GM21381 (cell line): Measurements from ENCODE around the gene FCHSD1.

Experiments used
- ATAC-seq: cut with Tn5 transposase; IDR thresholded peaks from one replicate; pipeline ENCODE4 v1.9.1; 2021; ENCODE audit warnings: mild to moderate bottlenecking, moderate library complexity; ENCODE audit not compliant: unreplicated experiment

FCHSD1 gene

DNA sequence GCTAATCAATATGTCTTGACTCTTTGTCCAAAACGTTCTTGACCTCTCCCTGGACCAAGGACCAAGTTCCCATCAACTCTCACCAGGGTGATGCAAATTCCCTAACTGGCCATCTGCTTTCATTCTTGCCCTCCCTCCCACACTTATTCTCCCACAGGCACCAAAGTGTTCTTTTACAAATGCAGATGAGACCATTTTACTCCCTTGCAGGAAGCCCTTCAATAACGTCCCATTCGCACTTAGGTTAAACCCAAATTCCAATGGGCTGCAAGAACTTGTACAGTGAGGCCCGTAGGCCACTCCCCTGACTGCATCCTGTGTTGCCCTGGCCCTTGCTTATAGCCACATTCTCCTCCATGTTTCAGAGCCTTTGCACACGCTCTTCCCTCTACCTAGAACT, 23.5 kb upstream of the FCHSD1 start:
- no peak for ATAC-seq

DNA sequence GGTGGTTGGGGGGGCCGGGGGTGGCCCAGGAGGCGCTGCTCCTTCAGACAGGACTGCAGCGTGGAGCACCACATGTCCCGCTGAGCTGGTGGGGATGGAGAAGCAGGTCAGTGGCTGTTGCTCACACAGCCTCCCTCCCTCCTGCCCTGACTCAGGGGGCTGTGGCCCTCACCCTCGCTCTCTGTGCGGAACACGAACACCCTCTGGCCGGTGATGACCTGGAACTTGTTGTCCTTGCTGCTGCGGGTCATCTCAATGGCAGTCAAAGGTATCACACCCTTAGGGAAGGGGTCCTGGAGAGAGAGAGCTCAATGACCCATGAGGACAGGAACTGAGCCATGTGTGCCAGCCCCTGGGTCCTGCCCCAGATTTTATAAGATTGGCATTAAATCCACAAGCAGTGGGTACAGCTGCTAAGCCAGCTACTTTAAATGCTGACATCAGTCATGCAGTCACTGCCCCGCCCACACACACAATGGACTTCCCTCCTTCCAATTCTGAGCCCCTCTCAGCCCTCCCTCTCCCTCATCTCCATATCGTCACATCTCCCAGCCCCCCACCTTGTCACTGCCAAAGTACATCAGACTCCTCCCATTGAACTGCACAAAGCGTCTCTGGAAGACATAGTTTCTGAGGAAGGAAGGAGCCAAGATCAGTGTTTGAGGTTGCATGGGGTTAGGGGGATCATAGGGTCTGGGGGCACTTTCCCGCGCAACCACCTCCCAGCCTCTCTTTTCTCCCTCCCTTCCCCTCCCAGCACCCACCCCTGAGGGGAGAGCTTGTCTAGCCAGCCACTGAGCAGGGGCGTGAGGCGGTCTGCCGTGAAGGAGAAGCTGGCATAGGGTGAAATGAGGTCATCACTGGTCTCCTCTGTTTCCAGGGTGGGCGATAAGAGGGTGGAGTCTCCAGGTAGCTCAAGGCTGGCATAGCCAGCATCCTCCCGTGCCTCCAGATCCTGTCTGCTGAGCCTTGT, 21.9 kb upstream of the FCHSD1 start:
- ATAC-seq, result no peak

DNA sequence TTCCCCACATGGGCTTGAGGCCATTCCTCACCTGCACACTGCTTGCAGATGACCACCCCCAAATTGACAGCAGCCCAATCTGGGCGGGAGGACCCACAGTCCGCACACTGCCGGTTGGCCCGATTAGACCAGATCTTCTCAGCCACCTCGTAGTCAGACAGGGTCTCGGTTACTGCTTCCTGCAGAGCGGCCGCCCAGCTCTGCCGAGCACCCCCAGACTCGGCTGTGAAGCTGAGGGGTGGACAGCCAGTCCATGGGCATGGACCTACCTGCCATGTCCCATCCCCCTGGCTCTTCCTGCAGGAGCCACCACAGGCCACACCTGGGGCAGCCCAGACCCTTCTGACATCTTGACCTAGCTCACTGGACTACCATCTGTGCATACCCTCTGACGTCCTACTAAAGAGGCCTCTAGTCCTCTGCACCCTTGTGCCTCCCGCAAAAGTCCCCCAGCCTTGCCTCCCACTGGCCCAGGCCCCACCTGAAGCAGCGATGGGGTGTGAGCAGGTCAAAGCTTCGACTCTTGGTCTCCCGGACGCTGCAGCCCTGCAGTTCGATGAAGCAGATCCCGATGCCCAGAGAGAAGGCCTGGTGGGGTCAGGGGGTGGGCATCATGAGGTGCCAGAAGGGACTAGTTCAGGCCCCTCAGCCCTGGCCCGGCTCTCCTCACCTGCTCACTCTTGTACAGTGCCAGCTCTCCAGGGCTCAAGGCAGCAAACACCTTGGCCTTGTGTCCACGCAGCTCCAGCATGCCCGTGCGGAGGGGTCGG, 21.0 kb upstream of the FCHSD1 start:
- ATAC-seq, result no peak

DNA sequence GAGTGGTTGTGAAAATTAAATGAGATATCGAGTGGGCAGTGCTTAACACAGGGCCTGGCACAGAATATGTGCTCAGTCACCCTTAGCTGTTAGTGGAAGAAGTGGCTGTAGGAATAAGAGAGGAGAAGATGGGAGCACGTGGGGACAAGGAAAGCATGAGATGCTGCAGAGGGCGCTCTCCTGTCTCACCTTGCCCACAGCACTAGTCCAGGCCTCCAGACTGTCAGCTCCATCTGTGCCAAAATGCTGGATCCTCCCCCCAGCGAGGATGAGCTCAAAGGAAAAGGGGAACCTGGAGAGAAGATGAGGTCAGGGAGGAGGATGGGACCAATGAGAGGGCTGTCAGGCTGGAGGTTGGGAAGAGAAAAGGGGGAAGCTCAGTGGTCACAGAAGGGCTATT, 18.3 kb upstream of the FCHSD1 start:
- no peak for ATAC-seq

DNA sequence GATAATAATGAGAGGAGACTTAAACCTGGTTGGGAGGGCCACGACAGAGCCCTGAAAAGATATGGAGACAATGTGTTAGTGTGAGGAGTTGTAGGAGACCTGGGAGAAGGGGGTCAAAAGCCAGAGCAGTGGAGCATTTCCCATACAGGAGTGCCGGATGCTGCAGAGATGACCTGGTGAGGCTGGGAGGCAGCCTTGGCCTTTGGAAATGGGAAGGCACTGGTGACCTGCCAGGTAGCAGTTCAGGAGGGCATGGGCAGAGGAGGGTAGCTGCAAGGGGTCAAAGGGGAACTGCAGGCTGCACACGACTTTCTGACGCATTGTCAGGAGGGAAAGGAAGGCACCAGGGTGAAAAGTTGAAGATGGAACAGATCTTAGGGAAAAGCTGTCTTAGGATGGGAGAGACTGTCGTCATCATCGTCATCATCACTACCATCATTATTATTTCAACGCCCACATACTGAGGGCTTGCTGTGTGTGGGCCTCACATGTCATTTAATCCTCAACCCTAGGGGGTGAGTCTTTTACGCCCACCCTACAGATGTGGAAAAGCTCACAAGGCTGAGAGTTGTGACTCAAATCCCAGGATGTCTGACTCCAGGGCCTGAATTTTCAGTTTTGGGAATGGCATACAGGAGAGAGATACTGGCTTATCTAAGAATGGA, 17.5 kb upstream of the FCHSD1 start:
- no peak for ATAC-seq

DNA sequence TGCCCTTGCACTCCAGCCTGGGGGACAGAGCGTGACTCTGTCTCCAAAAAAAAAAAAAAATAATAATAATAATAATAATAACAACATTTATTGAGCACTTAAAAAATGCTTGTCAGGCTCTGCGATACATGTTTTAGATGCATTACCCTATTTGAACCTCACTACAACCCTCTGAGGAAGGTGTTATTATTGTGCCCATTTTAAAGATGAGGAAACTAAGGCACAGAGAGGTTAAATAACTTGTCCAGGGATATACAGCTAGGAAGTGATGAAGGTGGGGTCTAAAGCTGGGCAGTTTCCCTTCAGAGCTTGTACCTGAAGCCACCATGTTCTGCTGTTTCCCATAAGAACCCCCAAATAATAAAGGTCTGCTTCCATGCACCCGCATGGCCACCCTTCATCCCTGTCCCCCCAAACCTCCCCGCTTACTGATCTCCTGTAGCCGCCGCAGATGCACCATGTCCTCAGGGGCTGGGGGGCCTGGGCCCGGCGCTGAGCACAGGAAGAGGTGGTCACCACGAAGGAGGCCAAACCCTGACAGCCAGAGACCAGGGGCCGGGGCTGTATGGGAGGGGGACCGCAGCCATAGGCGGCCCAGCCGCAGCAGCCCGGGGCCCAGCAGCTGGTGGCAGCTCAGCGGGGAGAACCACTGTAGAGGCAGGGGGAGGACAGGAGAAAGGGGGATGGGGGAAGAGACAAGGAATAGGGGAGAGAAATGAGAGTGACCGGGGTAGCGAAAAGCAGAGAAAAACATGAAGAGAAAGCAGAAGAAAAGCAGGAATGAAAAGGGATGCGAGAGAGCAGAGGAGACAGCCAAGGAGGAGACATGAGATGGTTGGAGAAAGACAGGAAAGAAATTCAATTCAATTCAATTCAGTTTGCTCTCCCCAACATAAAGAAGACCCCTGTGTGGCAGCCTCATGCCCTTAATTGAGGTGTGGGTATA, 15.1 kb upstream of the FCHSD1 start:
- no peak for ATAC-seq

DNA sequence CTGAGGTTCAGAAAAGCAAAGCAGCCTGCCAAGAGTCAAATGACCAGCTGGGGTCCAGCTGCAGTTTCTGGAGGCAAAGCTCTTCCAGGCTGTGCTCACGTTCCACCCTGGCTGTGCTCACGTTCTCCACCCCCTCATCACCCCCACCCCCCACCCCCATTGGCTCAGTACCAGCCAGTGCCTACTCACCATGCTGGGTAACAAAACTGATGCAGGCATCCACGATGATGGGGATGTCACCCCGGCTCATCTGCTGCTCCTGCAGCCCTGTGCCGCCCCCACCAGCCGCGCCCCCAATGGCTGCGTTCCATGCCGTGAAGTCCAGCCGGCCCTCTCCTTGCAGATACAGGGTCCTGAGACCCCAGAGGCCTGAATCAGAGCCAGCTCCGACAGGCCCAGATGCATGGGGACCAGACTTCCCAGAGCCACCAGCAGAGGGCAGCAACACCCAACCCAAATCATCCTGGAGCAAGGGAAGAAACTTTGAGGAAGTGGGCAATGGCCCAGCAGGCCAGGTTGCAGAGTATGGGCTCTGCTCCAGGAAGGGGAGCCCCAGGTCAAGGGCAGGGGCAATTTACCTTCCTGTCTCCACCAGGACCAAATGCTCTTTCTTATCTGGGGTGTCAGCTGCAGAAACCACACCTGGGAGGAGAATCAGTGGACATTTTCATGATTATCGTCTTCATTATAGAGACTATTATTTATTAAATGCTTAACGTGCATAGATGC, 13.7 kb upstream of the FCHSD1 start:
- peak; percentile 94 for ATAC-seq

DNA sequence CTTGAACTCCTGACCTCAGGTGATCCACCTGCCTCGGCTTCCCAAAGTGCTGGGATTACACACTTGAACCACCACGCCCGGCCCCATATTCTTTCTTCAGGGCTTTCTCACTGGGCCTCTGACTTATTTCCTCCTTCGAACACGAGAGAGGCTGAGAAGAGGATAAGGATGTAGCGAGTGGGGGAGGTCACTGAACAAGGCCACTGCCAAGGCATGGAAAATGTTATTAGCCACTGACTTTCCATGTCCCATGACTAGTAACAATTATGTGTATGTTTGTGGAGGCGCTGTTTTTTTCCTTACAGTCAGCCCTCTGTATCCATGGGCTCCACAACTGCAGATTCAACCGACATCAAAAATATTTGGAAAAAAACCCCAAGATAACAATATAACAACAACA, 12.3 kb upstream of the FCHSD1 start:
- ATAC-seq, result no peak

DNA sequence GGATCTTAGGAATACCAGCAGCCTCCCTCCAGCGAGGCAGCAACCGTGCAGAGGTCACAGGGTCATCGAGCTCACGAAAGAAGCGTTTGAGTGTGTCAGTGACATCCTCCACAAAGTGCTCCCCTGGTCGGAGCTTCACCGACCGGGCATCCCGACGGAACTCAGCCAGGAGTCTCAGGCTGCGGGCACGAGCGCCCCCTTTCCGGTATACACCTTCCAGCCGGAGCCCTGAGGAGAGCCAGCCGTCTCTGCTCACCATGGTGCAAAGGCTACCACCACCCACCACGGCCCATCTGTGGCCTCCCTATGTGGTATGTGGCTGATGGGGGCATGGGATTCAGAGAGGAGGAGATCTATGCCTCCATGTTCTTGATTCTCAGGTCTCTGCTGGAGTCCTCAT, 10.8 kb upstream of the FCHSD1 start:
- ATAC-seq, result no peak

DNA sequence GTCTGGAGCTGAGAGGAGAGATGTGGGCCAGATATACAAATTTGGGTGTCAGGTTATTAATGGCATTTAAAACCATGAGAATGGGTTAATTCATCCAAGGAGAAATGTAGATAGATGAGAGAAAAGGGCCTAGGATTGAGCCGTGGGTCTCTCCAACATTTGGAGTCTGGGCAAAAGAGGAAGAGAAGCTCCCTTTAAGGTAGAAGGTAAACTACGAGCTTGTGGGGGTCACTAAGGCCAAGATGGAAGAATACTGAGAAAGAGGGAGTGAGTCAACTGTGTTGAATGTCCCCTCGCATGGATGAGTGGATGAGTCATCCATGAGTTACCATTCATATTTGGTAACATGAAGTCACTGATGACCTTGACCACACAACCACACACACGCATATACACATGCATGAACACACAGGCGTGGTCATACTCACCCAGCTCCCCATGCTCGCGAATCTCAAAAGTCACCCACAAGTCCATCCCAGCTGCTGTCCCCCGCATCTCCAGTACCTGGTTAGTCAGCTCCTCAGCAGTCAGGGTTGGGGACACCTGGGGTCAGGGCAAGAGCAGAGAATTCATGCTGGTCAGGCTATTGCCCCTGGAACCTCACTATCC, 6.8 kb upstream of the FCHSD1 start:
- ATAC-seq, result peak; percentile 55

DNA sequence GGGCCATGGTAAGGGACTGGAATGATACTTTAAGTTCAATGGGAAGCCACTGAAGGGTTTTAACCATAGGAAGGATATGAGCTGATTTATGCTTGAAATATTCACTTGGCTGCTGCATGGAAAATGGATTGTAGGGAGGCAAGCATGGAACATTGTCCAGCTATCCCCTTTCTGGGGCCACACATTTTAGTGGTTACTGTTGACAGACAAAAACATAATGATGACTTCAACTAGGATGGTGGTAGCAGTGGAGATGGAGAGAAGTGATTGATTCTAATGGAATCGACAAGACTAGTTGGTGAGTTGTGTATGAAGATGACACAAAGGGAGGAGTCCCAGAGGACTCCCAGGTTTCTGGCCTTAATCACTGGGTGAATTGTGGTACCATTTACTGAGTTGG, 6.2 kb upstream of the FCHSD1 start:
- ATAC-seq, result no peak

DNA sequence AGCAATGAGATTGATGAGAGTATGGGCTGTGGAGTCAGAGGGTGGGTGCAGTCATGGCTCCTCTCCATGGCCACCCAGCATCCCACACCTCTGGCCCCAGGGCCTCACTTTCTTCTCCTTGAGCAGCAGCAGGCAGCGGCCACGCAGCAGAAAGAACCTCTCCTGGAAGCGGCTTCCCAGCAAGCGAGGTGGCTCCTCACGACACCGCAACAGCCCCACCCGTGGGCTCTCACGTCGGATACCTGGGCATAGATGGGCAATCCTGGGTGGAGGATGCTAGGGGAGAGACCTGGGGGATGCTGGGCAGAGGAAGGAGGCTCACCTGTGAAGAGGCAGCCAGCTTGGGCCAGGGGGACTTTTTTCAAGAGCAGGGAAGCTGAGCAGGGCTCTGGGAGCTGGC, 5.2 kb upstream of the FCHSD1 start:
- no peak for ATAC-seq

DNA sequence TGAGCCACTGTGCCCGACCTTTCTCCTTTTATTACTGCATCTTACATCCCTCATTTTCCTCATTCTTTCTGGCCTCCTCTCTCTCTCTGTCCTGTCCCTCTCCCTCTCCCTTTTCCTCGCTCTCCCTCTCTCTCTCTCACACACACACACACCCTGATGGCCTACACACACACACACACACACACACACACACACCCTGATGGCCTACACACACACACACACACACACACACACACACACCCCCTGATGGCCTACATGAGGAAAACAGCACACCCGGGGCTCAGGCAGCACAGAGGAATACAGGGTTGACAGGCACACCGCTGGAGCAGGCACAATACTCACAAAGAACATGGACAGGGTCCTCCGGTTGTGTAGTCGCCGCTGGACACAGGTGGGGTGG, 3.8 kb upstream of the FCHSD1 start:
- ATAC-seq, result no peak

DNA sequence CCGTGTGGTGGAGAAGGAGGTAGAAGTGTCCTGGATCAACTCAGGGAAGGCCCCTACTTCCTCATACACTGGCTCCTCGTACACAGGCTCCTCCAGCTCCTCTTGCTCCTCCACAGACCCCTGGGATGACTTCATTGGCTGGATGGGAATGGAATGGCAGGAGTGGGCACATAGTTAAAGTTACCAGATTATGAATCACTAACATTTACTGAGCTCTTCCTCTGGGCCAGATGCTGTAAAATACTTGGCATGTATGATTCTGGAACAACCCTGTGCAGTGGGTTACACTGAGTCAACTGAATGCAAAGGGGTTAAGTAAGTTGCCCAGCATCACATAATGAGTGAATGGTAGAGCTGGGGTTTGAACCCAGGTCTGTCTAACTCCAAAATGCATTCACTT, 3.1 kb upstream of the FCHSD1 start:
- no peak for ATAC-seq

DNA sequence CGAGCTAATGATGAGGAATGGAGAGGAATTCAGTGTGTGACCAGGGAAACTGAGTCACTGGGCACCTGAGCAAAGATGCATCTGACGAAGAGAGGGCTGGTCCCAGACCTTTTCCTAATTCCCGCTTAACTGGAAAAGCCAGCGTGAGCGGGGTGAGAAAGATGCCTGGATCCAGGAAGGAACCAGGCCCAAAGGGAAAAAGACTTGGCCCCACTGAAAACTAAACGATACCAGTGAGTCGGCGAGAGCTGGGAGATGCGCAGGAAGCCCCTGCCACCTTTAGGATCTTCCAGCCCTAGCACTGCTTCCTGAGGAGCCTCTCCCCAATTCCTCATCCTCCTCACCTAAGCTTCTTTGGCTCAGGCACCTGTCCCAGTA, 499 bp upstream of the FCHSD1 start:
- no peak for ATAC-seq

DNA sequence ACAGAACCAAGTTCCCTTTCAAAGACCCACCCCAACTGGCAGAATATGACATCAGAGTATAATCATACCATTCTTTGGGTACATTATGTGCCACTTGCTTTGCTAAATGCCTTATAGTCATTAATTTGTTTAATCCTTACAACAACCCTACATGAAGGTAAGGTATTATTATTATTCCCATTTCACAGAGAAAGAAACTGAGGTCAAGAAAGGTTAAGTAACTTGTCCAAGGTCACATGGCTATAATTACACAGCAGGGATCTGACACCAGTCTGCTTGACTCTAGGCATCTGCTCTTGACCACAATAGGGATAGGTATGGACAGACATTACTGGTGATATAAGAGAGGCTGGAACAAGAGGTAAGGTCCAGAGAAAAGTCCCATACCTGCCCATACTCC, 1.2 kb downstream of the FCHSD1 start:
- no peak for ATAC-seq

DNA sequence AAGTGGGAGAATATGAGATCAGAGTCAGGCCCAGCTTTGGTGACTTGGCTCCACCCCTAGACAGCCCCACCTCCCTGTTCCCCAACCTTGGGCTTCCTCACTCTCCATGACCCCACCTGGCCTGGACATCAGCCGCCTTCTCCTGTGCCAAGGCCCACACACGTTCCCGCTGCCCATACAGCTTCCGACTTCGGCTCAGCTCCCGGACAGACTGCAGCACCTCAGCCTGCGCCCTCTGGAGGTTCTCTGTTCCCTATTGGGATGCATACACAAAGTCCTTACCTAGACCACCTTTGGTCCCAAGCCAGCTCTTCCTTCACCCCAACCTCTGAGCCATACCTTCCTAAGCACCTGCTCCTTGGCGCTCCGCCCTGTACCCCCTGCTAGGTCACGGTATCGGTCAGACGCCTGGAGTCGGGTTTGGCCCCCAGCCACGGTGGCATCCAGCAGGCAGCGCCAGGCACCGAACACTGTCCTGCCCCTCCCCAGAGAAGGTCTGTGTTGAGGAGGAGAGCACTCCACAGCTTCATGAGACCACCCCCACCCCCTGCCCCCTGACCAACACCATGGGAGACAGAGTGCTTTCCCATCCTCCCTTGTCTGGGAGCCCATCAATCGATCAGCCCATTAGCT, 2.0 kb downstream of the FCHSD1 start:
- no peak for ATAC-seq

DNA sequence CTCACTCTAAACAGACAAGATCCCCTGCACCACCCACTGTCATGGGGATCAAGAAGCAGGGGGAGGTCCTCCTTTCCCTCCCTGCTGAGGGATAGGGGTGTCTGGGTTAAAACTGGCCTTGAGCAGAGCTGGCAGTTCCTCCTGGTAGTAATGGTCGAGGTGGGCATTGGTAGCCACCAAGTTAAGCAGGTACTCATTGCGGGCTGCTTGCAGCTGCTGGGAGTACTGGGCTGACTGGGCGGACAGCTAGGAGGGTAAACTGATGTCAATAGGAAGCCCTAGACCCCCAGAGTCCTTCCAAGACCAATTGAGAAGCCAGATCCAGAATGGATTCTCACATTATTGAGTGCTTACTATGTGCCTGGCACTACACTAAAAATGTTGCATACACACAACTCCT, 3.4 kb downstream of the FCHSD1 start:
- no peak for ATAC-seq

DNA sequence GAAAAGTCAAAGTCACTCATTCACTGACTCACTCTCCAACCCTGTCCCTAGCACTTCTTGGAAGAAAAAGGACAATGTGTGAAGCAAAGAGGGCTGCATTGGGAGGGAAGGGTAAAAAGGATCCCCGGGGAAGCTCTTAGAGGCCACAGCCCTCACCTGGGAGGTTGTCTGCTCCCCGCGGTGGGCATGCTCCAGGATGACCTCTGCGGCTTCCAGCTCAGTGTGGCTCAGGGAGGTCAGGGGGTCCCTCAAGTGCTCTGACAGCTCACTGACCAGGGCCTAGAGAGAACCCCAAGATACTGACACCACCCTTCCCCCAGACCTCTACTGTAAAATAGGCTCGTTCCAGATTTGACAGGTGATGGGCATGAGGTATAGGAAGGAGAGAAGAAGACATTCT, 4.0 kb downstream of the FCHSD1 start:
- ATAC-seq, result no peak
